ENCODE data around the gene DDX6.

DDX6 gene

GRCh38 chr11:118790357-118791110, 430 bp downstream of the DDX6 start (continued):
- TF ChIP-seq KLF9 (tag by site-specific recombination; IDR thresholded peaks at IDR 0.05; ENCODE audit: low read depth) (peak; percentile 53; the same call in 1 of the 2 replicates), ZNF24 (tag by site-specific recombination; IDR thresholded peaks at IDR 0.05) (no peak), ZNF624 (tag by site-specific recombination; IDR thresholded peaks at IDR 0.05) (no peak), ZXDB (tag by site-specific recombination; IDR thresholded peaks at IDR 0.05) (peak; percentile 59), ZNF580 (tag by site-specific recombination; IDR thresholded peaks at IDR 0.05) (0 out of 2 replicates have a peak, but pooled peaks have one; percentile 16), ZNF513 (tag by site-specific recombination; IDR thresholded peaks at IDR 0.05) (no peak), ZBTB10 (tag by site-specific recombination; IDR thresholded peaks at IDR 0.05) (peak; percentile 70; the same call in 1 of the 2 replicates), SP2 (tag by site-specific recombination; IDR thresholded peaks at IDR 0.05) (peak; percentile 37), FEZF1 (tag by site-specific recombination; IDR thresholded peaks at IDR 0.05) (no peak), BCL6B (tag by site-specific recombination; IDR thresholded peaks at IDR 0.05) (no peak), HIC1 (tag by site-specific recombination; IDR thresholded peaks at IDR 0.05) (no peak), PBX3 (CRISPR knock-in tag; IDR thresholded peaks at IDR 0.05) (no peak), ZNF501 (tag by site-specific recombination; IDR thresholded peaks at IDR 0.05) (peak; percentile 40; the same call in 1 of the 2 replicates), ZNF211 (tag by site-specific recombination; IDR thresholded peaks at IDR 0.05; ENCODE audit: low read depth) (no peak), ZNF488 (tag by site-specific recombination; IDR thresholded peaks at IDR 0.05) (no peak), ZNF433 (tag by site-specific recombination; IDR thresholded peaks at IDR 0.05; ENCODE audit: low read depth) (no peak), ZSCAN18 (tag by site-specific recombination; IDR thresholded peaks at IDR 0.05) (no peak), SCRT1 (tag by site-specific recombination; IDR thresholded peaks at IDR 0.05; ENCODE audit: borderline replicate concordance) (no peak), ZFP3 (tag by site-specific recombination; IDR thresholded peaks at IDR 0.05; ENCODE audit: low read depth) (no peak), PRDM10 (tag by site-specific recombination; IDR thresholded peaks at IDR 0.05) (no peak), MEIS1 (CRISPR knock-in tag; IDR thresholded peaks at IDR 0.05; ENCODE audit: borderline replicate concordance) (no peak), ZNF776 (tag by site-specific recombination; IDR thresholded peaks at IDR 0.05; ENCODE audit: borderline replicate concordance) (no peak), ZNF221 (tag by site-specific recombination; IDR thresholded peaks at IDR 0.05; ENCODE audit: borderline replicate concordance) (no peak)

All from HEK293 (cell line).